ENCODE results near the gene TUT1.

TUT1 gene

DNA sequence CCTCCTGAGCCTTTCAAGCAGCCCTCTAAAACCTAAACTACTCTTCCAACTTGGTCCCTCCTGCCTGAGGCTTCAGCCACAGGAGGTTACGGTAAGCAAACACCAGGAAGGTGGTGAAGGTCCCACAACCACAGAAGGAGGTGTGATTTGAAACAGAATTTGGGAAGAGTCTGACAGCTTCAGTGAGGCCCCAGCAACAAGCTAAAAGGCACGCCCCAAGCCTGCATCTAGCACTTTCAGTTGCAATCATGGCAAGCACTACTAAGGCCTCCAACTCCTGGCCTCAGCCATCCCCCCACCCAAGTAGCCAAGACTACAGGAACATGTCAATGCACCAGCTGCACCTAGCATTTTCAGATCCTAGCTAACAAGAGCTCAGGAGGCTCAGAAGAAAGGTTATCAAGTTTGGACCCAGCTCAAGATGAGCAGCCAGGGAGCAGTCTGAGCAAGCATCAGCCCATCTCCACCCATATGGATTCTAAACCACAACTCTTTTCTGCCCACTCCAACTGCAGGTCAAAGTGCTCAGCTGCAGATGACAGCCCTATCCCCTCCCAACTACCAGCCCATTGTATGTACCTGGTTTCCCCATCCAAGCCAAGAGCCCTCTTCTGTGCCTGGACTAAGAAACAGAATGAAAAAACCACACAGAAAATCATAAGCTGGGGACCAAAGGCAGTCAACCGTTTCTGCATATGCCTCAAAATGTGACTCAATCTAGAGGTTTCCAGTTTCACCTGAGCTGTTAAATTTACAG lies 34.3 kb downstream of the TUT1 start:
- H4K20me1 ChIP-seq (ENCODE audit: insufficient read depth, low read length), result peaks cover 4% of the 10 kb centered on the region; the same call in 1 of the 2 replicates
- no peaks in the 10 kb centered on the region for H3K27me3 ChIP-seq (ENCODE audit: low read depth, low read length)
- peak overlapping the region; percentile 63 for H3K4me3 ChIP-seq (ENCODE audit: low read length)
- peaks cover 44% of the 10 kb centered on the region for H3K79me2 ChIP-seq (ENCODE audit: low read length)
- no peak overlapping the region for H2AFZ ChIP-seq (ENCODE audit: low read depth, low read length)
- H3K9ac ChIP-seq (ENCODE audit: low read length), result peak overlapping the region; percentile 92
- H3K27ac ChIP-seq (ENCODE audit: low read length), result peak overlapping the region; percentile 96
- TF ChIP-seq, protein P1, sequence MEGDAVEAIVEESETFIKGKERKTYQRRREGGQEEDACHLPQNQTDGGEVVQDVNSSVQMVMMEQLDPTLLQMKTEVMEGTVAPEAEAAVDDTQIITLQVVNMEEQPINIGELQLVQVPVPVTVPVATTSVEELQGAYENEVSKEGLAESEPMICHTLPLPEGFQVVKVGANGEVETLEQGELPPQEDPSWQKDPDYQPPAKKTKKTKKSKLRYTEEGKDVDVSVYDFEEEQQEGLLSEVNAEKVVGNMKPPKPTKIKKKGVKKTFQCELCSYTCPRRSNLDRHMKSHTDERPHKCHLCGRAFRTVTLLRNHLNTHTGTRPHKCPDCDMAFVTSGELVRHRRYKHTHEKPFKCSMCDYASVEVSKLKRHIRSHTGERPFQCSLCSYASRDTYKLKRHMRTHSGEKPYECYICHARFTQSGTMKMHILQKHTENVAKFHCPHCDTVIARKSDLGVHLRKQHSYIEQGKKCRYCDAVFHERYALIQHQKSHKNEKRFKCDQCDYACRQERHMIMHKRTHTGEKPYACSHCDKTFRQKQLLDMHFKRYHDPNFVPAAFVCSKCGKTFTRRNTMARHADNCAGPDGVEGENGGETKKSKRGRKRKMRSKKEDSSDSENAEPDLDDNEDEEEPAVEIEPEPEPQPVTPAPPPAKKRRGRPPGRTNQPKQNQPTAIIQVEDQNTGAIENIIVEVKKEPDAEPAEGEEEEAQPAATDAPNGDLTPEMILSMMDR (IDR thresholded peaks at IDR 0.05; ENCODE audit: low read depth, low read length), result no peak
- TF ChIP-seq EZH2phosphoT487 (IDR thresholded peaks at IDR 0.05; ENCODE audit: low read depth), result no peak
- H3K36me3 ChIP-seq (replicated peaks; ENCODE audit: low read depth, low read length), result peaks cover 50% of the 10 kb centered on the region
- H3K4me2 ChIP-seq (ENCODE audit: low read length), result peak overlapping the region; percentile 86
- peaks cover 89% of the 10 kb centered on the region for H3K4me1 ChIP-seq (ENCODE audit: low read length)
- H3K9me3 ChIP-seq (ENCODE audit: insufficient read depth, low read length), result peaks cover 2% of the 10 kb centered on the region; the same call in 1 of the 2 replicates

DNA sequence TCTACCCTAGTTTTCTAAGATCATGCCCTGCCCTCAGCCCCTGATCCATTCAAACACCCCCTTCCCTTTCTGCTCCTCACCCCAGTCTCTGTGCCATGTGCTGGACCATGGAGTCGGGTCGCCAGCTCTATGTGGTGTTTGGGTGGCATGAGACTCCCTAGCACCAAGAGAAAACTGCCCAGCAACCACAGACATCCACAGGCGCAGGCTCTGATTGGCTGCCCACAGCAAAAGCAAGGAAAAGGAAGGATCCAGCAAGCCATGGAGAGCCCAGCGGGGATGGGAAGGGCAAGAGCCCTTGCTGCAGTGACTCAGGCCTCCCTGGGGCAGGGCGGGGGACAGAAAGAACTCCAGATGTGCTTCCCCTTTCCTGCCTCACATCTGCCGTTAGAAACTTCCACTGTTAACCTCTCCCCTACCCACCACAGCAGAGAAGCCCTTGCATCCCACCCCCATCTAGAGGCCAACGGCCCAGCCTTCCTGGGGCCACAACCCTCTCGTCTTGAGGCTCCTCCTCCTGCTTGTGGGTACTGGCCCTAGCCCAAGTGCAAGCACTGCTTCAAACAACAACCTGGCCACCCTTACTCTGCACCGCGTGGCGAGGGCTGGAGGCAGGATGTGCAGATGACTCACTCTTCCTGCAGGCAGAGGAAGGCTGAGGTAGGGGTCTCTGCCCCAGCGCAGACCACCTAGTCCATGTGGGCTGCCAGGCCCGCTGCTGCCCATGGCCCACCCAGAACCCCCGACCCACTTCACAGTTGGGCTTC lies 35.0 kb downstream of the TUT1 start:
- Histone ChIP-seq H3K4me2 (ENCODE audit: low read length) (peak overlapping the region; percentile 86), H3K79me2 (ENCODE audit: low read length) (peaks cover 41% of the 10 kb centered on the region), H4K20me1 (ENCODE audit: insufficient read depth, low read length) (peaks cover 4% of the 10 kb centered on the region; the same call in 1 of the 2 replicates), H3K36me3 (replicated peaks; ENCODE audit: low read depth, low read length) (peaks cover 50% of the 10 kb centered on the region), H3K9ac (ENCODE audit: low read length) (peak overlapping the region; percentile 92), H3K9me3 (ENCODE audit: insufficient read depth, low read length) (peaks cover 2% of the 10 kb centered on the region; the same call in 1 of the 2 replicates), H3K27ac (ENCODE audit: low read length) (peak overlapping the region; percentile 96), H2AFZ (ENCODE audit: low read depth, low read length) (no peak overlapping the region), H3K4me1 (ENCODE audit: low read length) (peaks cover 94% of the 10 kb centered on the region), H3K27me3 (ENCODE audit: low read depth, low read length) (no peaks in the 10 kb centered on the region), H3K4me3 (ENCODE audit: low read length) (peak overlapping the region; percentile 63)
- TF ChIP-seq, protein P1 (IDR thresholded peaks at IDR 0.05; ENCODE audit: low read depth, low read length), result no peak
- no peak for TF ChIP-seq EZH2phosphoT487 (IDR thresholded peaks at IDR 0.05; ENCODE audit: low read depth)

DNA sequence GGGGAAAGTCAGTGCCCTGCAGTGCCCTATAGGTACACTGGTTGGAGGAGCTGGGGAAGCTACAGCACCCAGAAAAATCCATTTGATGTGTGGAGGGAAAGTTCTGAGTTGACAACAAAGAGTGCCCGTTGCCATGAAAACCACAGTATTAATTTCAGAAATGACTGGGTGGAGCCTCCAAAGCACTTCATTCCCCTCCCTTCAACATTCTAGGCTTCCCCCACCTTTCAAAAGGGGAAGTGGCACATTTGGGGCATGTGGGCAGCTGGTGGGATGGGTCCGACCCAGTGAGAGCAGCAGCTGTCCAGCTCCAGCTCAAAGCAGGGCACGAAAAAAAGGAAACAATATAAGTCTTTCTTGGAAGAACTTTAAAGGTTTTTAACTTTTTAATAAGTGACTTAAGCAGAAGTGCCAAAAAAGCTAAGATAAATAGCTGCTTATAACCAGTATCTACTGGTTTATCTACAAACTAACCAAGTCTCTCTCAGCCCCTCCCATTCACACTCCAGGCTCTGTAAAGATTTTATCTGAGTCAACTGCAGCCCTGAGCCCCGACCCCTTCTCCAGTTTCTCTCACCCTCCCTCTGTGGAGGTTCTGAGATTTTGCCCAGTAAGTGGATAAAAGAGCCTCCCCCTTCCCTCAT lies 35.7 kb downstream of the TUT1 start:
- Histone ChIP-seq H3K4me2 (ENCODE audit: low read length) (peak overlapping the region; percentile 86), H3K9me3 (ENCODE audit: insufficient read depth, low read length) (peaks cover 2% of the 10 kb centered on the region; the same call in 1 of the 2 replicates), H3K27ac (ENCODE audit: low read length) (peak overlapping the region; percentile 96), H3K27me3 (ENCODE audit: low read depth, low read length) (no peaks in the 10 kb centered on the region), H3K79me2 (ENCODE audit: low read length) (peaks cover 36% of the 10 kb centered on the region), H3K4me3 (ENCODE audit: low read length) (peak overlapping the region; percentile 63), H3K9ac (ENCODE audit: low read length) (peak overlapping the region; percentile 92), H3K36me3 (replicated peaks; ENCODE audit: low read depth, low read length) (peaks cover 46% of the 10 kb centered on the region), H3K4me1 (ENCODE audit: low read length) (peaks cover 96% of the 10 kb centered on the region), H4K20me1 (ENCODE audit: insufficient read depth, low read length) (peaks cover under 1% of the 10 kb centered on the region; the same call in 1 of the 2 replicates), H2AFZ (ENCODE audit: low read depth, low read length) (no peak overlapping the region)
- TF ChIP-seq, protein P1 (IDR thresholded peaks at IDR 0.05; ENCODE audit: low read depth, low read length), result no peak
- TF ChIP-seq EZH2phosphoT487 (IDR thresholded peaks at IDR 0.05; ENCODE audit: low read depth), result no peak
